Endothelial cell of umbilical vein (primary cell): ENCODE measurements around the gene DERA. TPM values are rescaled to one million over a fixed set of nuclear protein-coding genes. Genes with fewer than 3 reads are reported as not detected.
"Not testable (repeated sequence)": the region's sequence is repeated elsewhere in the genome, so short reads cannot be mapped to it uniquely, and the experiment has no call there.

Source experiments
- BruUV-seq: library from RNA; stranded (reverse); fragments of 400-500 nt; replicated peaks from 2 replicates; lab custom pipeline; 2021; lab: Mats Ljungman, UMichigan
- CTCF ChIA-PET: fragments of 300-600, 350-600 bp; sonication (Branson Sonifier 250); formaldehyde crosslinking; loops from one replicate; lab custom pipeline; 2021; ENCODE audit warnings: antibody characterized with exemption, inconsistent platforms; lab: Charles Lee
- POLR2A ChIA-PET: fragments of 300-600, 350-600 bp; sonication (Branson Sonifier 250); formaldehyde crosslinking; loops from one replicate; lab custom pipeline; 2021; ENCODE audit warnings: antibody characterized with exemption, inconsistent platforms; lab: Charles Lee
- DNase-seq: peaks from one replicate; pipeline ENCODE4 v3.0.0-alpha.2; 2011; ENCODE audit warnings: low read depth, low spot score
- FAIRE-seq: peaks from 2 replicates; lab custom pipeline; 2011; peaks lifted over from hg19 to GRCh38; lab: Jason Lieb, UNC
- H2AFZ ChIP-seq: 2 replicates; pipeline ENCODE4 v1.6.0; 2012; ENCODE audit warnings: low read depth, low read length, control low read depth, inconsistent platforms
- H3K27ac ChIP-seq: 2 replicates; pipeline ENCODE4 v1.5.1; 2011; ENCODE audit warnings: low read depth, mild to moderate bottlenecking, control low read depth, low read length, moderate library complexity; ENCODE audit not compliant: insufficient read depth
- H3K27me3 ChIP-seq, 2 experiments: 2 replicates each; pipeline versions ENCODE4 v1.6.0 to v1.6.1; 2011; ENCODE audit warnings: low read length in 2 of 2, mixed read lengths in 1 of 2; ENCODE audit not compliant: control insufficient read depth in 2 of 2, insufficient read depth in 2 of 2
- H3K36me3 ChIP-seq, 2 experiments: 2 replicates in 1 of 2; 3 replicates in 1 of 2; pipeline ENCODE4 v1.5.1; 2011; ENCODE audit warnings: low read length in 2 of 2, mild to moderate bottlenecking in 1 of 2, moderate library complexity in 1 of 2; ENCODE audit not compliant: control insufficient read depth in 2 of 2, insufficient read depth in 2 of 2; ENCODE audit errors: extremely low read depth in 1 of 2
- H3K4me1 ChIP-seq: 3 replicates; pipeline ENCODE4 v1.5.1; 2011; ENCODE audit warnings: mild to moderate bottlenecking, low read length; ENCODE audit not compliant: control insufficient read depth, insufficient read depth; ENCODE audit errors: extremely low read depth
- H3K4me2 ChIP-seq: 2 replicates; pipeline ENCODE4 v1.6.1; 2011; ENCODE audit warnings: low read length, control low read depth, mixed read lengths; ENCODE audit not compliant: insufficient read depth
- H3K4me3 ChIP-seq, 3 experiments: fragments of 200-600 bp in 1 of 3; sonication (generic), shearing (Covaris generic) in 1 of 3; replicated peaks in 1 of 3; 2 replicates each; pipeline ENCODE4 v1.5.1; 2011 to 2016; ENCODE audit warnings: control low read depth in 3 of 3, low read length in 3 of 3, mild to moderate bottlenecking in 2 of 3, inconsistent platforms in 1 of 3, low read depth in 1 of 3, moderate library complexity in 1 of 3; ENCODE audit not compliant: insufficient read depth in 1 of 3
- H3K79me2 ChIP-seq: 2 replicates; pipeline ENCODE4 v1.6.0; 2012; ENCODE audit warnings: low read length, inconsistent platforms; ENCODE audit not compliant: control insufficient read depth, insufficient read depth
- H3K9ac ChIP-seq: replicated peaks from 2 replicates; pipeline ENCODE3; 2011; ENCODE audit warnings: low read length, control low read depth; ENCODE audit not compliant: insufficient read depth; ENCODE audit errors: extremely low read depth
- H3K9me1 ChIP-seq: replicated peaks from 3 replicates; pipeline ENCODE4 v1.6.0; 2011; ENCODE audit warnings: mild to moderate bottlenecking, low read length; ENCODE audit not compliant: control insufficient read depth, insufficient read depth; ENCODE audit errors: extremely low read depth
- H3K9me3 ChIP-seq: replicated peaks from 2 replicates; pipeline ENCODE4 v1.5.1; 2012; ENCODE audit warnings: low read length, inconsistent platforms; ENCODE audit not compliant: control insufficient read depth, insufficient read depth
- H4K20me1 ChIP-seq: replicated peaks from 2 replicates; pipeline ENCODE3; 2011; ENCODE audit warnings: mild to moderate bottlenecking, low read length; ENCODE audit not compliant: control insufficient read depth, insufficient read depth; ENCODE audit errors: extremely low read depth
- EZH2 ChIP-seq: IDR thresholded peaks from 2 replicates; pipeline ENCODE4 v1.6.1; 2012; ENCODE audit warnings: borderline replicate concordance, low read depth, mild to moderate bottlenecking, moderate library complexity, low read length, inconsistent platforms; ENCODE audit not compliant: severe bottlenecking
- FOS ChIP-seq: IDR thresholded peaks from 2 replicates; pipeline ENCODE4 v1.6.1; 2011; ENCODE audit warnings: mild to moderate bottlenecking, low read length, moderate library complexity, borderline replicate concordance; ENCODE audit not compliant: insufficient read depth
- GATA2 ChIP-seq: IDR thresholded peaks from 2 replicates; pipeline ENCODE4 v1.7.0; 2011; ENCODE audit warnings: low read depth, mild to moderate bottlenecking, moderate library complexity, mixed read lengths, low read length; ENCODE audit not compliant: insufficient read length, insufficient read depth
- JUN ChIP-seq: IDR thresholded peaks from 2 replicates; pipeline ENCODE4 v1.6.1; 2011; ENCODE audit warnings: borderline replicate concordance, low read depth; ENCODE audit not compliant: insufficient read length, insufficient read depth
- MAX ChIP-seq: IDR thresholded peaks from 2 replicates; pipeline ENCODE4 v1.6.1; 2011; ENCODE audit not compliant: insufficient read depth, insufficient read length
- MYC ChIP-seq: IDR thresholded peaks from one replicate; pipeline ENCODE4 v1.6.1; 2011; ENCODE audit warnings: mild to moderate bottlenecking, low read depth, low read length
- POLR2A ChIP-seq: IDR thresholded peaks from 2 replicates; pipeline ENCODE4 v1.6.1; 2012; ENCODE audit warnings: low read depth, mild to moderate bottlenecking, control low read depth, low read length
- POLR2AphosphoS5 ChIP-seq: IDR thresholded peaks from 2 replicates; pipeline ENCODE4 v1.6.1; 2012; ENCODE audit warnings: low read depth, mild to moderate bottlenecking, control low read depth, low read length, moderate library complexity; ENCODE audit not compliant: insufficient read depth
- dilution Hi-C: fragments of 300-500 bp; cut with MboI; formaldehyde crosslinking; loops from one replicate; pipeline ENCODE4 v1.15.0; 2019; ENCODE audit warnings: low sequenced_read_pairs; ENCODE audit not compliant: extremely low pct_ligation_motif_present
- intact Hi-C: fragments of 100-400 bp; cut with micrococcal nuclease; formaldehyde crosslinking; loops from one replicate; pipeline ENCODE4 v1.10.0; 2022
- polyA plus RNA-seq, 4 experiments: library from polyadenylated mRNA; depleted of rRNA in 3 of 4; stranded (reverse) in 3 of 4; unstranded in 1 of 4; fragments of >200 nt; gene quantifications; 2 replicates each; pipeline versions ENCODE4 v1.2.1 to v1.2.3, GENCODE V29; 2011 to 2012; ENCODE audit warnings: missing spikeins in 1 of 4
- total RNA-seq: library from RNA; stranded (reverse); gene quantifications from 2 replicates; pipeline ENCODE4 v1.2.3, GENCODE V29; 2021
- TF ChIP-seq, protein P1 (sequence below), 2 donors: IDR thresholded peaks; 1 replicate in 1 of 2; 2 replicates in 1 of 2; pipeline ENCODE4 v1.5.1; 2011; ENCODE audit warnings: low read length in 2 of 2, mild to moderate bottlenecking in 2 of 2, moderate library complexity in 2 of 2, control low read depth in 1 of 2, inconsistent platforms in 1 of 2, low read depth in 1 of 2; ENCODE audit not compliant: insufficient read depth in 1 of 2; ENCODE audit errors: extremely low read depth in 1 of 2

DERA gene
- total and polyA plus RNA-seq, 2 donors (not counting 3 experiments of a cell fraction or from before 2014, with no cell fraction given), result 19.8 to 41.5 TPM

- dilution Hi-C loops, result no loop called here
- Histone ChIP-seq H3K9me1 (no peaks in the 10 kb centered on the region), H3K27ac (no peak overlapping the region), H3K9ac (no peak overlapping the region), H3K4me1 (no peaks in the 10 kb centered on the region), H3K36me3 (no peaks in the 10 kb centered on the region), H3K27me3 (no peaks in the 10 kb centered on the region), H2AFZ (no peak overlapping the region), H3K9me3 (no peaks in the 10 kb centered on the region), H4K20me1 (no peaks in the 10 kb centered on the region), H3K4me2 (no peak overlapping the region), H3K4me3 (no peak overlapping the region), H3K79me2 (no peaks in the 10 kb centered on the region)
- CTCF ChIA-PET, result no interaction called here
- BruUV-seq, result no TSS peak
- intact Hi-C loops, result no loop called here
- TF ChIP-seq GATA2 (no peak), MYC (no peak), FOS (no peak), JUN (no peak), MAX (no peak), POLR2AphosphoS5 (no peak), POLR2A (no peak), EZH2 (no peak)
- TF ChIP-seq, protein P1, sequence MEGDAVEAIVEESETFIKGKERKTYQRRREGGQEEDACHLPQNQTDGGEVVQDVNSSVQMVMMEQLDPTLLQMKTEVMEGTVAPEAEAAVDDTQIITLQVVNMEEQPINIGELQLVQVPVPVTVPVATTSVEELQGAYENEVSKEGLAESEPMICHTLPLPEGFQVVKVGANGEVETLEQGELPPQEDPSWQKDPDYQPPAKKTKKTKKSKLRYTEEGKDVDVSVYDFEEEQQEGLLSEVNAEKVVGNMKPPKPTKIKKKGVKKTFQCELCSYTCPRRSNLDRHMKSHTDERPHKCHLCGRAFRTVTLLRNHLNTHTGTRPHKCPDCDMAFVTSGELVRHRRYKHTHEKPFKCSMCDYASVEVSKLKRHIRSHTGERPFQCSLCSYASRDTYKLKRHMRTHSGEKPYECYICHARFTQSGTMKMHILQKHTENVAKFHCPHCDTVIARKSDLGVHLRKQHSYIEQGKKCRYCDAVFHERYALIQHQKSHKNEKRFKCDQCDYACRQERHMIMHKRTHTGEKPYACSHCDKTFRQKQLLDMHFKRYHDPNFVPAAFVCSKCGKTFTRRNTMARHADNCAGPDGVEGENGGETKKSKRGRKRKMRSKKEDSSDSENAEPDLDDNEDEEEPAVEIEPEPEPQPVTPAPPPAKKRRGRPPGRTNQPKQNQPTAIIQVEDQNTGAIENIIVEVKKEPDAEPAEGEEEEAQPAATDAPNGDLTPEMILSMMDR (IDR thresholded peaks at IDR 0.05; ENCODE audit: extremely low read depth in 1 of 2, insufficient read depth in 1 of 2, low read depth in 1 of 2, low read length in 2 of 2), result no peak
- DNase-seq (no peak), FAIRE-seq (no peak)
- POLR2A ChIA-PET, result no interaction called here
Measured at GRCh38 chr12:16056910-16057309, 145.8 kb downstream of the DERA start.

DNA sequence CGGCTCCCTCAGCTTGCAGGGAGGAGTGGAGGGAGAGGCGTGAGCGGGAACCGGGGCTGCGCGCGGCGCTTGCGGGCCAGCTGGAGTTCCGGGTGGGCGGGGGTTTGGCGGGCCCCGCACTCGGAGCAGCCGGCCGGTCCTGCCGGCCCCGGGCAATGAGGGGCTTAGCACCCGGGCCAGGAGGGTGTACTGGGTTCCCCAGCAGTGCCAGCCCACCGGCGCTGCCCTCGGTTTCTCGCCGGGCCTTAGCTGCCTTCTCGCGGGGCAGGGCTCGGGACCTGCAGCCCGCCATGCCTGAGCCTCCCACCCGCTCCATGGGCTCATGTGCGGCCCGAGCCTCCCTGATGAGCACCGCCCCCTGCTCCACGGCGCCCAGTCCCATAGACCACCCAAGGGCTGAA lies 146.2 kb downstream of the DERA start:
- H4K20me1 ChIP-seq, H3K27me3 ChIP-seq, H3K36me3 ChIP-seq, CTCF ChIA-PET, H3K4me3 ChIP-seq, BruUV-seq, H3K9ac ChIP-seq, H3K4me2 ChIP-seq, H3K9me3 ChIP-seq, DNase-seq, POLR2A ChIA-PET, H3K79me2 ChIP-seq, H3K4me1 ChIP-seq, FAIRE-seq, dilution Hi-C loops, H2AFZ ChIP-seq, intact Hi-C loops, H3K9me1 ChIP-seq, H3K27ac ChIP-seq: not testable (repeated sequence)
